GM10266 (cell line): Measurements from ENCODE around the gene BTG3.

Experiments
- DNase-seq: peaks from one replicate; pipeline ENCODE4 v3.0.0; 2012; ENCODE audit errors: extremely low spot score
- CTCF ChIP-seq: IDR thresholded peaks from 2 replicates; pipeline ENCODE4 v1.5.1; 2012; ENCODE audit warnings: mild to moderate bottlenecking, low read depth; ENCODE audit not compliant: control insufficient read depth, insufficient read depth; ENCODE audit errors: missing control alignments

BTG3 gene

GRCh38 chr21:17612565-17613241, at the start of gene BTG3:
Gene BTG3, minus strand, starts transcription at chr21:17612901. Its CDS starts 3,757 bp downstream, at chr21:17609144.
- no peak for TF ChIP-seq CTCF

GRCh38 chr21:17660862-17661261, 48.2 kb upstream of the BTG3 start:
- DNase-seq = no peak
- no peak for TF ChIP-seq CTCF

More at GRCh38 chr21:17612565-17613241, at the start of gene BTG3:
- peak; percentile 95 for DNase-seq

GRCh38 chr21:17660452-17660851, 47.8 kb upstream of the BTG3 start:
- DNase-seq = no peak
- no peak for TF ChIP-seq CTCF

- no peak for DNase-seq
- no peak for TF ChIP-seq CTCF
Measured at GRCh38 chr21:17658931-17659330, 46.2 kb upstream of the BTG3 start.

- no peak for TF ChIP-seq CTCF
- no peak for DNase-seq
Measured at GRCh38 chr21:17651526-17651925, 38.8 kb upstream of the BTG3 start.

- no peak for TF ChIP-seq CTCF
- DNase-seq = no peak
Measured at GRCh38 chr21:17650292-17650691, 37.6 kb upstream of the BTG3 start.

- no peak for TF ChIP-seq CTCF
- no peak for DNase-seq
Measured at GRCh38 chr21:17646790-17647189, 34.1 kb upstream of the BTG3 start.
